HepG2 (cell line): ENCODE measurements around the gene LIMK2. TPM values are rescaled to one million over a fixed set of nuclear protein-coding genes. Genes with fewer than 3 reads are reported as not detected.

Experiments used
- ATAC-seq: fragments of 200-7000 bp; cut with Tn5 transposase; 3 replicates; pipeline ENCODE4 v1.9.1; 2020; ENCODE audit warnings: mild to moderate bottlenecking, moderate library complexity
- BruUV-seq: library from RNA; stranded (reverse); fragments of 400-500 nt; replicated peaks from 2 replicates; lab custom pipeline; 2021; lab: Mats Ljungman, UMichigan
- CTCF ChIA-PET: fragments of 300-600 bp; formaldehyde crosslinking; extraction: SDS; loops from one replicate; lab custom pipeline; 2021; ENCODE audit warnings: low total read pairs, inconsistent platforms, low intra/inter-chr PET ratio; lab: Yijun Ruan, JAX
- POLR2A ChIA-PET: fragments of 350-600 bp; sonication (Branson Sonifier 250); formaldehyde crosslinking; loops from one replicate; lab custom pipeline; 2020; ENCODE audit warnings: antibody characterized with exemption, inconsistent platforms; lab: Yijun Ruan, JAX
- DNase-seq: peaks from one replicate; pipeline ENCODE4 v3.0.0-alpha.2; 2015; ENCODE audit warnings: low spot score
- FAIRE-seq: peaks from 3 replicates; lab custom pipeline; 2011; peaks lifted over from hg19 to GRCh38; lab: Jason Lieb, UNC
- H2AFZ ChIP-seq: one replicate; pipeline ENCODE4 v1.6.1; 2011; ENCODE audit warnings: low read length, inconsistent platforms
- H3K27ac ChIP-seq: fragments of 300-600 bp; 3 replicates; pipeline ENCODE4 v1.8.0; 2011; ENCODE audit warnings: mixed run types, mild to moderate bottlenecking, mixed read lengths, low read length, inconsistent platforms; ENCODE audit not compliant: insufficient read depth; ENCODE audit errors: extremely low read length
- H3K27me3 ChIP-seq, 2 experiments: fragments of 200-600 bp in 1 of 2; 2 replicates in 1 of 2; 3 replicates in 1 of 2; pipeline versions ENCODE4 v1.6.0 to v1.8.0; 2011; ENCODE audit warnings: low read length in 2 of 2, mild to moderate bottlenecking in 2 of 2, moderate library complexity in 2 of 2, inconsistent platforms in 1 of 2; ENCODE audit not compliant: insufficient read depth in 2 of 2, control insufficient read depth in 1 of 2
- H3K36me3 ChIP-seq, 2 experiments: fragments of 200-600 bp in 1 of 2; replicated peaks in 1 of 2; 2 replicates in 1 of 2; 3 replicates in 1 of 2; pipeline versions ENCODE4 v1.5.1 to v1.8.0; 2011; ENCODE audit warnings: low read length in 2 of 2, inconsistent platforms in 1 of 2; ENCODE audit not compliant: insufficient read depth in 2 of 2, control insufficient read depth in 1 of 2
- H3K4me1 ChIP-seq: 2 replicates; pipeline ENCODE4 v1.5.1; 2012; ENCODE audit warnings: low read length, inconsistent platforms; ENCODE audit not compliant: insufficient read depth
- H3K4me2 ChIP-seq: 2 replicates; pipeline ENCODE4 v1.6.0; 2011; ENCODE audit warnings: low read depth, low read length, inconsistent platforms
- H3K4me3 ChIP-seq, 3 experiments: fragments of 200-600 bp in 1 of 3; sonication (generic), shearing (Covaris generic) in 1 of 3; replicated peaks in 1 of 3; 2 replicates each; pipeline ENCODE4 v1.5.1; 2011 to 2016; ENCODE audit warnings: low read length in 3 of 3, inconsistent platforms in 2 of 3, low read depth in 2 of 3, mild to moderate bottlenecking in 2 of 3, control low read depth in 1 of 3, mixed read lengths in 1 of 3; ENCODE audit not compliant: insufficient read depth in 1 of 3
- H3K79me2 ChIP-seq: one replicate; pipeline ENCODE4 v1.6.1; 2011; ENCODE audit warnings: low read length, inconsistent platforms; ENCODE audit not compliant: insufficient read depth
- H3K9ac ChIP-seq: 2 replicates; pipeline ENCODE4 v1.6.0; 2011; ENCODE audit warnings: mild to moderate bottlenecking, low read depth, low read length, inconsistent platforms; ENCODE audit not compliant: insufficient read depth
- H3K9me3 ChIP-seq: 2 replicates; pipeline ENCODE4 v1.5.1; 2012; ENCODE audit warnings: mild to moderate bottlenecking, low read length
- H4K20me1 ChIP-seq: 2 replicates; pipeline ENCODE4 v1.6.0; 2011; ENCODE audit warnings: inconsistent platforms, mild to moderate bottlenecking, low read length, moderate library complexity; ENCODE audit not compliant: insufficient read depth
- AGO2 ChIP-seq: fragments of 200-400 bp; formaldehyde crosslinking; optimal IDR thresholded peaks from 2 replicates; pipeline ENCODE3; 2017; ENCODE audit warnings: mild to moderate bottlenecking, low read depth, low read length, moderate library complexity
- IRF2 ChIP-seq: IDR thresholded peaks from 2 replicates; pipeline ENCODE4 v1.6.1; 2018; ENCODE audit warnings: missing genetic modification reagents, missing compliant biosample characterization
- MYNN ChIP-seq: sonication (generic); formaldehyde crosslinking; IDR thresholded peaks from 2 replicates; pipeline ENCODE4 v1.4.0; 2020; ENCODE audit warnings: mild to moderate bottlenecking, low read depth, missing genetic modification reagents
- RCOR2 ChIP-seq: IDR thresholded peaks from 2 replicates; pipeline ENCODE4 v1.6.1; 2016; ENCODE audit warnings: missing biosample characterization, missing genetic modification reagents
- ZNF720 ChIP-seq: sonication (generic); formaldehyde crosslinking; IDR thresholded peaks from 2 replicates; pipeline ENCODE4 v1.4.0; 2020; ENCODE audit warnings: missing genetic modification reagents
- WGBS: methylation state at CpG from one replicate; pipeline ENCODE4 v1.1.6; 2017; ENCODE audit warnings: low lambda C conversion rate; 5-methylcytosine and 5-hydroxymethylcytosine counted together
- in situ Hi-C: cut with HindIII; loops from 2 replicates; pipeline ENCODE4 v1.10.0; 2017; ENCODE audit warnings: low pct_unique_long_range_greater_than_20kb; ENCODE audit not compliant: extremely low pct_ligation_motif_present
- intact Hi-C: fragments of 100-400 bp; cut with micrococcal nuclease; formaldehyde crosslinking; loops from one replicate; pipeline ENCODE4 v1.10.0; 2022; ENCODE audit not compliant: unreplicated experiment
- polyA plus RNA-seq, 8 experiments: library from polyadenylated mRNA; depleted of rRNA in 3 of 8; stranded (reverse) in 7 of 8; unstranded in 1 of 8; fragments of >200 nt; fragmentation: Illumina TruSeq in 4 of 8; extraction: Trizol in 4 of 8; gene quantifications; 2 replicates each; pipeline versions ENCODE4 v1.2.1 to v1.2.3, GENCODE V29; 2011 to 2016; ENCODE audit warnings: low read depth in 4 of 8, missing spikeins in 1 of 8, mixed read lengths in 1 of 8; ENCODE audit not compliant: insufficient read depth in 1 of 8
- total RNA-seq, 5 experiments: library from RNA; depleted of rRNA; stranded (reverse); fragments of >200 nt; fragmentation: Illumina TruSeq; extraction: Trizol; gene quantifications; 2 replicates each; pipeline ENCODE4 v1.2.3, GENCODE V29; 2016; ENCODE audit warnings: low read depth in 1 of 5
- TF ChIP-seq, protein P1 (sequence below): sonication (generic); formaldehyde crosslinking; IDR thresholded peaks from 2 replicates; pipeline ENCODE4 v1.5.0; 2020; ENCODE audit warnings: mild to moderate bottlenecking, missing genetic modification reagents, borderline replicate concordance

LIMK2 gene
- total and polyA plus RNA-seq, 2 of the 13 experiments (the other 11 are each of a cell fraction or from before 2014, with no cell fraction given): 20.9 to 29.8 TPM

DNA sequence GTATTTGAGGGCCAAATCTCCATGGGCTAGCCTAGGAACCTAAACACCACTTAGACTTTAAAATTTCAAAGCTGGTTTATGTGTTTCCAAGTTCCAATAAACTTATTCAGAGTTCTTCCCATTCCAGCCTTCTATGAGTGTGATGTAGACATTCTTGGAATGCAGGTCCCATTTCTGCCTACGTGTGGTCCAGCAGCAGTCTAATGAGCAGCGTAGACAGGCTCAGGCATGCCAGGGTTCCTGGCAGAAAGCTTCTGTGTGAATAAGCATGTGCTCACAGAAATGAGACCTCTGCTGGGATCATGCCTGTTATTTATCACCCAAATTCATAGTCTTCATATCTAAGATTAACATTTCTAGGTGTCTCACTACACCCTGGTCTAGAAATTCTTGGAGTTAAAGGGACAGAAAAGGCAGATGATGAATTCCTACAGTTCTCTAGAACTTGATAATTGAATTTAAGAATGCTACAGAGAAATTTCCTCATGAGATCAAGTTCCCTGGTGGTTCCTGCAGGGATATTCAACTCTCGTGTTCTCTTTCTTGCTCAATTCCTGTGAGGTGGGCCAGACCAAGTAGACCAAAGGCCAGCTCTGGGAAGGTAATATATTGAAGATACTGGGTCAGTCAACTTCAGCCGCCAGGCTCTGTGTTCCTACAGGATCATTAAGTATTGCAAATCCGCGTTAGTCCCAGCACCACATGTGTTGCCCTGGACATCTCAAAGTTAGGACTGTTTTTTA, 34.5 kb upstream of the LIMK2 start:
- H3K27ac ChIP-seq: no peak overlapping the region
- no peak for FAIRE-seq
- WGBS: 87% methylated on average over 6 of the region's 6 CpGs
- no peak overlapping the region for H3K4me2 ChIP-seq
- intact Hi-C loops: no loop called here
- H3K4me1 ChIP-seq: peaks cover 22% of the 10 kb centered on the region
- H3K4me3 ChIP-seq: no peak overlapping the region
- H3K9me3 ChIP-seq: no peaks in the 10 kb centered on the region
- no peak overlapping the region for H2AFZ ChIP-seq
- peaks cover 4 to 11% of the 10 kb centered on the region in 2 experiments; a peak in 3 of 5 replicates for H3K36me3 ChIP-seq
- no peak for ATAC-seq
- H3K9ac ChIP-seq: no peak overlapping the region
- TF ChIP-seq AGO2 (no peak), ZNF720 (CRISPR knock-in tag) (no peak), RCOR2 (CRISPR knock-in tag) (no peak), IRF2 (CRISPR knock-in tag) (no peak)
- peaks cover 39% of the 10 kb centered on the region for H3K79me2 ChIP-seq
- CTCF ChIA-PET: no interaction called here
- no TSS peak for BruUV-seq
- in situ Hi-C loops: no loop called here
- POLR2A ChIA-PET: no interaction called here
- no peaks in the 10 kb centered on the region for H3K27me3 ChIP-seq
- H4K20me1 ChIP-seq: 0 out of 2 replicates have a peak, but pooled peaks cover 2% of the 10 kb centered on the region
- no peak for DNase-seq

DNA sequence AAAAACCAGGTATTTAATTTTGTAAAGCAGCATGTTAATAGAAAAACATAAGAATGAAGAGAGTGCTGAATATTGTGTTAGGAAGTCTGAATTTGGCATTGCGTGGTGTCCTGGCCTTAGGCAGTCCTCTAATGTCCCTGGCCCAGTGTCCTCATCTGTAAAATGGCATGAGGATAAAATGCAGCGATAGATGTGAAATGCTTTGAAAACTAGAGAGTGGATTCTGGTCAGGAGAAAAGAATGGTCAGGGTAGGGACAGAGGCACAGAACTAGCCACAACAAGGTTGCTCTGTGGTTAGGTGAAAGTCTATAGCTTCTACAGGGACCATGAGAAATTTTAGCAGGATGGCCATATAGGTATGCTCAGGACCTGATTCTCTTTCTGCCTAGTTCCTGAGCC, 33.2 kb upstream of the LIMK2 start:
- Histone ChIP-seq H3K36me3 (peaks cover 4 to 11% of the 10 kb centered on the region in 2 experiments; a peak in 3 of 5 replicates), H3K9me3 (no peaks in the 10 kb centered on the region), H4K20me1 (0 out of 2 replicates have a peak, but pooled peaks cover 2% of the 10 kb centered on the region), H3K9ac (no peak overlapping the region), H3K27ac (no peak overlapping the region), H3K4me2 (no peak overlapping the region), H3K27me3 (no peaks in the 10 kb centered on the region), H2AFZ (no peak overlapping the region), H3K4me3 (no peak overlapping the region), H3K79me2 (peaks cover 31% of the 10 kb centered on the region), H3K4me1 (peaks cover 22% of the 10 kb centered on the region)
- CTCF ChIA-PET: no interaction called here
- ATAC-seq: no peak
- no peak for DNase-seq
- 100% methylated on average over 2 of the region's 2 CpGs for WGBS
- TF ChIP-seq MYNN: no peak
- TF ChIP-seq, protein P1, sequence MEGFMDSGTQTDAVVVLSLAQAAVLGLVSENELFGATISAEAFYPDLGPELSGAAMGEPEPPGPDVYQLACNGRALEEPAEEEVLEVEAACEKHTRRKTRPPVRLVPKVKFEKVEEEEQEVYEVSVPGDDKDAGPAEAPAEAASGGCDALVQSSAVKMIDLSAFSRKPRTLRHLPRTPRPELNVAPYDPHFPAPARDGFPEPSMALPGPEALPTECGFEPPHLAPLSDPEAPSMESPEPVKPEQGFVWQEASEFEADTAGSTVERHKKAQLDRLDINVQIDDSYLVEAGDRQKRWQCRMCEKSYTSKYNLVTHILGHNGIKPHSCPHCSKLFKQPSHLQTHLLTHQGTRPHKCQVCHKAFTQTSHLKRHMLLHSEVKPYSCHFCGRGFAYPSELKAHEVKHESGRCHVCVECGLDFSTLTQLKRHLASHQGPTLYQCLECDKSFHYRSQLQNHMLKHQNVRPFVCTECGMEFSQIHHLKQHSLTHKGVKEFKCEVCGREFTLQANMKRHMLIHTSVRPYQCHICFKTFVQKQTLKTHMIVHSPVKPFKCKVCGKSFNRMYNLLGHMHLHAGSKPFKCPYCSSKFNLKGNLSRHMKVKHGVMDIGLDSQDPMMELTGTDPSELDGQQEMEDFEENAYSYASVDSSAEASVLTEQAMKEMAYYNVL: no peak
- in situ Hi-C loops (no loop called here), intact Hi-C loops (no loop called here)
- no TSS peak for BruUV-seq
- POLR2A ChIA-PET: no interaction called here
- FAIRE-seq: no peak
